Fibroblast of skin of left quadriceps (primary cell): ENCODE results near the gene TRA2A.
"Not testable (repeated sequence)": the region's sequence is repeated elsewhere in the genome, so short reads cannot be mapped to it uniquely, and the experiment has no call there.

Source experiments
- DNase-seq, 2 experiments: peaks; one replicate each; pipeline ENCODE4 v3.0.0-alpha.2; 2013; ENCODE audit warnings: low read depth in 2 of 2

TRA2A gene

GRCh38 chr7:23494009-23494408, 37.8 kb downstream of the TRA2A start:
- DNase-seq: no peak

GRCh38 chr7:23491502-23491901, 40.3 kb downstream of the TRA2A start:
- no peak for DNase-seq

GRCh38 chr7:23490357-23491135, 41.2 kb downstream of the TRA2A start:
- DNase-seq: no peak

- DNase-seq: not testable (repeated sequence)
Measured at GRCh38 chr7:23488714-23489113, 43.1 kb downstream of the TRA2A start.

GRCh38 chr7:23487670-23488069, 44.1 kb downstream of the TRA2A start:
- DNase-seq: no peak

- DNase-seq: no peak
Measured at GRCh38 chr7:23486002-23486773, 45.6 kb downstream of the TRA2A start.

- no peak for DNase-seq
Measured at GRCh38 chr7:23482686-23483085, 49.1 kb downstream of the TRA2A start.

- no peak for DNase-seq
Measured at GRCh38 chr7:23477962-23478866, 53.6 kb downstream of the TRA2A start.

GRCh38 chr7:23477157-23477499, 54.7 kb downstream of the TRA2A start:
- no peak for DNase-seq

GRCh38 chr7:23476286-23477156, 55.3 kb downstream of the TRA2A start:
- no peak for DNase-seq

GRCh38 chr7:23475576-23475839, 56.3 kb downstream of the TRA2A start:
- no peak for DNase-seq

- DNase-seq: no peak
Measured at GRCh38 chr7:23474829-23475575, 56.8 kb downstream of the TRA2A start.

GRCh38 chr7:23474094-23474828, 57.5 kb downstream of the TRA2A start:
- peak; percentile 90 to 92 for DNase-seq

GRCh38 chr7:23473844-23474093, 58.0 kb downstream of the TRA2A start:
- no peak for DNase-seq

- DNase-seq: no peak
Measured at GRCh38 chr7:23472956-23473843, 58.6 kb downstream of the TRA2A start.

GRCh38 chr7:23472556-23472955, 59.2 kb downstream of the TRA2A start:
- no peak for DNase-seq

- DNase-seq: no peak
Measured at GRCh38 chr7:23472046-23472445, 59.7 kb downstream of the TRA2A start.

GRCh38 chr7:23471106-23471859, 60.5 kb downstream of the TRA2A start:
- DNase-seq: peak; percentile 55 to 59
